K562 (cell line): ENCODE results near the gene OCIAD1. TPM values are rescaled to one million over a fixed set of nuclear protein-coding genes. Genes with fewer than 3 reads are reported as not detected.

ENCODE experiments used
- CTBP1 ChIP-seq: fragments of 450-650 bp; IDR thresholded peaks from 2 replicates; pipeline ENCODE4 v1.6.1; 2016; ENCODE audit warnings: borderline replicate concordance
- GABPA ChIP-seq: fragments of 200-800 bp; sonication (Bioruptor generic); conservative IDR thresholded peaks from 2 replicates; pipeline ENCODE4 v1.6.1; 2016; ENCODE audit warnings: low read depth, missing genetic modification characterization, missing compliant biosample characterization
- IFI16 ChIP-seq: fragments of 250-450 bp; sonication (Bioruptor Pico); IDR thresholded peaks from 2 replicates; pipeline ENCODE4 v2.1.2; 2022; ENCODE audit warnings: mild to moderate bottlenecking, inconsistent platforms
- JUND ChIP-seq, 2 experiments: IDR thresholded peaks; 2 replicates in 1 of 2; 3 replicates in 1 of 2; pipeline ENCODE4 v1.6.1; 2011; ENCODE audit warnings: borderline replicate concordance in 2 of 2, low read depth in 2 of 2, low read length in 2 of 2, improper control_type of control experiment in 1 of 2, missing biosample characterization in 1 of 2, missing genetic modification characterization in 1 of 2, missing genetic modification reagents in 1 of 2
- KAT7 ChIP-seq: sonication (generic); formaldehyde crosslinking; IDR thresholded peaks from 2 replicates; pipeline ENCODE4 v1.8.0; 2022; ENCODE audit warnings: missing genetic modification reagents, mild to moderate bottlenecking, borderline replicate concordance
- KLF1 ChIP-seq: fragments of 450-650 bp; IDR thresholded peaks from 2 replicates; pipeline ENCODE4 v1.6.1; 2016; ENCODE audit warnings: missing genetic modification characterization, missing compliant biosample characterization
- LEF1 ChIP-seq: fragments of 450-650 bp; IDR thresholded peaks from 2 replicates; pipeline ENCODE4 v1.6.1; 2016; ENCODE audit warnings: mild to moderate bottlenecking
- MEF2D ChIP-seq: conservative IDR thresholded peaks from 2 replicates; pipeline ENCODE4 v1.6.1; 2016; ENCODE audit warnings: low read depth, missing genetic modification characterization, missing compliant biosample characterization
- MYBL2 ChIP-seq, 2 experiments: fragments of 450-650 bp in 1 of 2; sonication (generic) in 1 of 2; formaldehyde crosslinking in 1 of 2; IDR thresholded peaks; 2 replicates each; pipeline versions ENCODE4 v1.6.1 to v1.8.1; 2017 to 2022; ENCODE audit warnings: borderline replicate concordance in 1 of 2, inconsistent platforms in 1 of 2, low read depth in 1 of 2, mild to moderate bottlenecking in 1 of 2, missing genetic modification reagents in 1 of 2, moderate library complexity in 1 of 2
- RNF2 ChIP-seq: sonication (generic); IDR thresholded peaks from 2 replicates; pipeline ENCODE4 v1.6.1; 2016
- STAT5B ChIP-seq: fragments of 250-450 bp; sonication (Bioruptor Pico); IDR thresholded peaks from 2 replicates; pipeline ENCODE4 v1.8.0; 2021; ENCODE audit warnings: mild to moderate bottlenecking, inconsistent platforms
- ZFP36 ChIP-seq: fragments of 150-350 bp; IDR thresholded peaks from 2 replicates; pipeline ENCODE4 v1.6.1; 2018; ENCODE audit warnings: low read length, low read depth; ENCODE audit not compliant: partially characterized antibody
- ZNF175 ChIP-seq: fragments of 200-800 bp; sonication (Bioruptor generic); IDR thresholded peaks from 2 replicates; pipeline ENCODE4 v1.6.1; 2016; ENCODE audit warnings: low read depth, mild to moderate bottlenecking, missing genetic modification characterization, missing compliant biosample characterization
- ZNF24 ChIP-seq: fragments of 450-650 bp; IDR thresholded peaks from 2 replicates; pipeline ENCODE4 v1.6.1; 2016
- ZNF778 ChIP-seq: fragments of 450-650 bp; formaldehyde crosslinking; IDR thresholded peaks from 2 replicates; pipeline ENCODE4 v1.4.0; 2020; ENCODE audit warnings: mild to moderate bottlenecking, moderate library complexity
- polyA plus RNA-seq, 8 experiments: library from polyadenylated mRNA; depleted of rRNA in 4 of 8; stranded (reverse) in 5 of 8; unstranded in 3 of 8; fragments of >200 nt; fragmentation: Nextera tagmentation in 2 of 8; fragmentation: Illumina TruSeq in 1 of 8; extraction: Ambion mirVana in 2 of 8; extraction: Trizol in 1 of 8; gene quantifications; 2 replicates each; pipeline versions ENCODE4 v1.2.1 to v1.2.3, GENCODE V29; 2011 to 2014; ENCODE audit warnings: inconsistent platforms in 1 of 8, missing spikeins in 1 of 8
- total RNA-seq, 7 experiments: library from RNA; depleted of rRNA in 6 of 7; stranded (reverse); fragments of >200 nt in 6 of 7; fragmentation: Illumina TruSeq in 2 of 7; extraction: Trizol in 2 of 7; gene quantifications; 2 replicates each; pipeline versions ENCODE4 v1.2.1 to v1.2.3, GENCODE V29; 2011 to 2021; ENCODE audit warnings: low replicate concordance in 1 of 7
- TF ChIP-seq, protein P1 (sequence below): fragments of 250-450 bp; sonication (Bioruptor Pico); IDR thresholded peaks from 2 replicates; pipeline ENCODE4 v1.5.1; 2021; ENCODE audit warnings: mild to moderate bottlenecking
- TF ChIP-seq, protein P2 (sequence below): fragments of 450-650 bp; IDR thresholded peaks from 2 replicates; pipeline ENCODE4 v1.6.1; 2016; ENCODE audit warnings: missing biosample characterization, missing genetic modification characterization
- TF ChIP-seq, protein P3 (sequence below): sonication (generic); formaldehyde crosslinking; IDR thresholded peaks from 2 replicates; pipeline ENCODE4 v1.8.1; 2023; ENCODE audit warnings: mild to moderate bottlenecking, missing genetic modification reagents
- TF ChIP-seq, protein P4 (sequence below): fragments of 450-650 bp; formaldehyde crosslinking; IDR thresholded peaks from 2 replicates; pipeline ENCODE4 v1.4.0; 2022; ENCODE audit warnings: missing genetic modification characterization
- TF ChIP-seq, protein P5 (sequence below): sonication (generic); formaldehyde crosslinking; IDR thresholded peaks from 2 replicates; pipeline ENCODE4 v1.9.0; 2022; ENCODE audit warnings: mild to moderate bottlenecking, missing genetic modification reagents

OCIAD1 gene
- total and polyA plus RNA-seq, 9 of the 15 experiments (the other 6 are each of a cell fraction or from before 2014, with no cell fraction given) = 99.0 to 358 (median 196) TPM

DNA sequence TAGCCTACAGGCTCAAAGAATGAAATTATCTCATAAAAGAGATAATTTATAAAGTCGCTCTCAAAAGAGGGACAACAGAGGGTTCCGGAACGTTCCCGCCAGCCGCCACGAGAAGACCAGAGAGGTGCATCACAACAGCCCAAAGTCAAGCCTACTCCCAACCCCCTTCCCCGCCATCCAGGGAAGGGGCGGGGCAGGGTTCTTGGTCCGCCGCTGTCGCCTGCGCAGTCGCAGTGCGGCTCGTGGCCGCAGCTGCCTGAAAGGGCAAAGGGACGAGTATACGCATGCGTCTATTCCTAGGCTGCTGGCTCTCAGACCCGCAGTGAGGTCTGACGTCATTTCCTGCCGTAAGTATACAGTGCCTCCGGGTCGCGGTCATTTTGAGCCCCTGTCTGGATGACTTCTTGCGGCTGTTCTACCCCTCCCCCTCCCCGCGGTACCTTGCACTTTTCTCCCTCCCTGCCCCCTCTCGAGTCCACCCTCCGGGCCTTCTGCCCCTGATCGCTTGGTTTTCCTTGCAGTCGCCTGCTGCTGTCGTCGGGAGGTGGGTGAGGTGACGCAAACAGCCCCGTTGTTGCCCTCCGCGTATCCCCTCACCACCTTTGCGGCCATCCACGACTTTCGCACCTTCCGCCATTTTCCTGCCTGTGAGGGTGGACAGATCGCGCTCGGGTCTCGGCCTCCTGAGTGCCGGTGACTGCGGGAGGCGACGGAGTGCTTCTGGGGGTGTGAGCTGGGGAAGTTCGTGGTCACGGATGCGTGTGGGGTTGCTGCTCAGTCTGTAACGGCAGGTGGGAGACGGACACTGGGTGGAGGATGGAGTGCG lies at the start of gene OCIAD1 (continued):
- no peak for TF ChIP-seq KLF1 (tag)
- TF ChIP-seq, protein P1, sequence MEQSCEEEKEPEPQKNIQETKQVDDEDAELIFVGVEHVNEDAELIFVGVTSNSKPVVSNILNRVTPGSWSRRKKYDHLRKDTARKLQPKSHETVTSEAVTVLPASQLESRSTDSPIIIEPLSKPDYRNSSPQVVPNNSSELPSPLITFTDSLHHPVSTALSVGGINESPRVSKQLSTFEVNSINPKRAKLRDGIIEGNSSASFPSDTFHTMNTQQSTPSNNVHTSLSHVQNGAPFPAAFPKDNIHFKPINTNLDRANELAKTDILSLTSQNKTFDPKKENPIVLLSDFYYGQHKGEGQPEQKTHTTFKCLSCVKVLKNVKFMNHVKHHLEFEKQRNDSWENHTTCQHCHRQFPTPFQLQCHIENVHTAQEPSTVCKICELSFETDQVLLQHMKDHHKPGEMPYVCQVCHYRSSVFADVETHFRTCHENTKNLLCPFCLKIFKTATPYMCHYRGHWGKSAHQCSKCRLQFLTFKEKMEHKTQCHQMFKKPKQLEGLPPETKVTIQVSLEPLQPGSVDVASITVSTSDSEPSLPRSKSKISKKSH (CRISPR knock-in tag) = no peak
- TF ChIP-seq JUND (IDR thresholded peaks at IDR 0.05; ENCODE audit: borderline replicate concordance, low read depth, low read length) = peak; percentile 97
- peak; percentile 96 for TF ChIP-seq JUND (tag; IDR thresholded peaks at IDR 0.05; ENCODE audit: borderline replicate concordance, low read depth, low read length)
- TF ChIP-seq LEF1 = peak; percentile 66
- no peak for TF ChIP-seq MYBL2 (IDR thresholded peaks at IDR 0.05; ENCODE audit: low read depth)
- no peak for TF ChIP-seq MYBL2 (CRISPR knock-in tag; IDR thresholded peaks at IDR 0.05; ENCODE audit: borderline replicate concordance)
- TF ChIP-seq MEF2D (tag) = no peak; the same call in 1 of the 2 replicates
- TF ChIP-seq RNF2 = peak; percentile 11
- TF ChIP-seq, protein P2, sequence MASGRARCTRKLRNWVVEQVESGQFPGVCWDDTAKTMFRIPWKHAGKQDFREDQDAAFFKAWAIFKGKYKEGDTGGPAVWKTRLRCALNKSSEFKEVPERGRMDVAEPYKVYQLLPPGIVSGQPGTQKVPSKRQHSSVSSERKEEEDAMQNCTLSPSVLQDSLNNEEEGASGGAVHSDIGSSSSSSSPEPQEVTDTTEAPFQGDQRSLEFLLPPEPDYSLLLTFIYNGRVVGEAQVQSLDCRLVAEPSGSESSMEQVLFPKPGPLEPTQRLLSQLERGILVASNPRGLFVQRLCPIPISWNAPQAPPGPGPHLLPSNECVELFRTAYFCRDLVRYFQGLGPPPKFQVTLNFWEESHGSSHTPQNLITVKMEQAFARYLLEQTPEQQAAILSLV (tag) = no peak; the same call in 1 of the 2 replicates
- peak; percentile 65 for TF ChIP-seq ZFP36
- no peak for TF ChIP-seq IFI16 (CRISPR knock-in tag)
- TF ChIP-seq STAT5B (CRISPR knock-in tag) = no peak
- TF ChIP-seq, protein P3, sequence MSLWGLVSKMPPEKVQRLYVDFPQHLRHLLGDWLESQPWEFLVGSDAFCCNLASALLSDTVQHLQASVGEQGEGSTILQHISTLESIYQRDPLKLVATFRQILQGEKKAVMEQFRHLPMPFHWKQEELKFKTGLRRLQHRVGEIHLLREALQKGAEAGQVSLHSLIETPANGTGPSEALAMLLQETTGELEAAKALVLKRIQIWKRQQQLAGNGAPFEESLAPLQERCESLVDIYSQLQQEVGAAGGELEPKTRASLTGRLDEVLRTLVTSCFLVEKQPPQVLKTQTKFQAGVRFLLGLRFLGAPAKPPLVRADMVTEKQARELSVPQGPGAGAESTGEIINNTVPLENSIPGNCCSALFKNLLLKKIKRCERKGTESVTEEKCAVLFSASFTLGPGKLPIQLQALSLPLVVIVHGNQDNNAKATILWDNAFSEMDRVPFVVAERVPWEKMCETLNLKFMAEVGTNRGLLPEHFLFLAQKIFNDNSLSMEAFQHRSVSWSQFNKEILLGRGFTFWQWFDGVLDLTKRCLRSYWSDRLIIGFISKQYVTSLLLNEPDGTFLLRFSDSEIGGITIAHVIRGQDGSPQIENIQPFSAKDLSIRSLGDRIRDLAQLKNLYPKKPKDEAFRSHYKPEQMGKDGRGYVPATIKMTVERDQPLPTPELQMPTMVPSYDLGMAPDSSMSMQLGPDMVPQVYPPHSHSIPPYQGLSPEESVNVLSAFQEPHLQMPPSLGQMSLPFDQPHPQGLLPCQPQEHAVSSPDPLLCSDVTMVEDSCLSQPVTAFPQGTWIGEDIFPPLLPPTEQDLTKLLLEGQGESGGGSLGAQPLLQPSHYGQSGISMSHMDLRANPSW (CRISPR knock-in tag) = peak; percentile 79; the same call in 1 of the 2 replicates
- peak; percentile 52; the same call in 1 of the 2 replicates for TF ChIP-seq CTBP1
- TF ChIP-seq, protein P4, sequence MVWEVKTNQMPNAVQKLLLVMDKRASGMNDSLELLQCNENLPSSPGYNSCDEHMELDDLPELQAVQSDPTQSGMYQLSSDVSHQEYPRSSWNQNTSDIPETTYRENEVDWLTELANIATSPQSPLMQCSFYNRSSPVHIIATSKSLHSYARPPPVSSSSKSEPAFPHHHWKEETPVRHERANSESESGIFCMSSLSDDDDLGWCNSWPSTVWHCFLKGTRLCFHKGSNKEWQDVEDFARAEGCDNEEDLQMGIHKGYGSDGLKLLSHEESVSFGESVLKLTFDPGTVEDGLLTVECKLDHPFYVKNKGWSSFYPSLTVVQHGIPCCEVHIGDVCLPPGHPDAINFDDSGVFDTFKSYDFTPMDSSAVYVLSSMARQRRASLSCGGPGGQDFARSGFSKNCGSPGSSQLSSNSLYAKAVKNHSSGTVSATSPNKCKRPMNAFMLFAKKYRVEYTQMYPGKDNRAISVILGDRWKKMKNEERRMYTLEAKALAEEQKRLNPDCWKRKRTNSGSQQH (CRISPR knock-in tag) = peak; percentile 78; the same call in 1 of the 2 replicates
- TF ChIP-seq KAT7 = peak; percentile 11; the same call in 1 of the 2 replicates
- TF ChIP-seq ZNF24 = no peak; the same call in 1 of the 2 replicates
- peak; percentile 97 for TF ChIP-seq GABPA (tag)
- TF ChIP-seq ZNF778 (CRISPR knock-in tag) = no peak
- TF ChIP-seq ZNF175 = peak; percentile 92
- TF ChIP-seq, protein P5, sequence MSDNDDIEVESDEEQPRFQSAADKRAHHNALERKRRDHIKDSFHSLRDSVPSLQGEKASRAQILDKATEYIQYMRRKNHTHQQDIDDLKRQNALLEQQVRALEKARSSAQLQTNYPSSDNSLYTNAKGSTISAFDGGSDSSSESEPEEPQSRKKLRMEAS = peak; percentile 66; the same call in 1 of the 2 replicates
